NCI-H748 (cell line): ENCODE measurements around the gene SORCS2.

ENCODE experiments used
- DNase-seq: peaks from one replicate; lab custom pipeline; 2025; ENCODE audit not compliant: unreplicated experiment; lab: John Stamatoyannopoulos, UW

SORCS2 gene

DNA sequence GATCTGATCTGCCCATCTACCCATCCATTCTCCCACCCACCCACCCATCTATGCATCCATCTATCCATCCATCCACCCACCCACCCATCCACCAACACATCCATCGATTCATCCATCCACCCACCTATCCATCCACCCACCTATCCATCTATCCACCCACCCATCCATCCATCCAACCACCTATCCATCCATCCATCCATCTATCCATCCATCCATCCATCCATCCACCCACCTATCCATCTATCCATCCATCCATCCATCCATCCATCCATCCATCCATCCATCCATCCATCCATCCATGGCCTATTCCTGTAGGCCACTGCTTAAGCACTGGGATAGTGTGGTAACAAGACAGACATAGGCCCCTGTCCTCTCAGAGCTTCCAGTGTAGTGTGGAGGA lies 69.8 kb downstream of the SORCS2 start:
- DNase-seq, result no peak

DNA sequence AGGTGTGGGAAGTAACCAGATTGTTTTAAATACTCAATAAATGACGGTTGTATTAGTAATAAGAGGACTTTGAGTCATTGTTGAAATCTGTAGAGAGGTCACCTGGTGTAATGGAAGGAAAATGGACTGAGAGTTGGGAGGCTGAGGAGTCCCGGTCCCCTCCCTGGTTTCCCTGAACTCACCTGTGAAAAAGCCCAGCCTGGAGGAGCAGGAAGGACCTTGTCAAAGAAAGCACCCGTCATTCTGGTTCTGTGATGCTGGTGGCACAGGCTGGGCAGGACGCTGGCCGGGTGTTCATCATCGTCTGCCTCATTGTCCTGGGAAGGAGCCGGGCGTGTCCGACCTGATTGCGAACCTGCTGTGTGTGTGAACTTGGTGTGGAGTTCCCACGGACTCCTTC lies 70.8 kb downstream of the SORCS2 start:
- DNase-seq, result no peak

DNA sequence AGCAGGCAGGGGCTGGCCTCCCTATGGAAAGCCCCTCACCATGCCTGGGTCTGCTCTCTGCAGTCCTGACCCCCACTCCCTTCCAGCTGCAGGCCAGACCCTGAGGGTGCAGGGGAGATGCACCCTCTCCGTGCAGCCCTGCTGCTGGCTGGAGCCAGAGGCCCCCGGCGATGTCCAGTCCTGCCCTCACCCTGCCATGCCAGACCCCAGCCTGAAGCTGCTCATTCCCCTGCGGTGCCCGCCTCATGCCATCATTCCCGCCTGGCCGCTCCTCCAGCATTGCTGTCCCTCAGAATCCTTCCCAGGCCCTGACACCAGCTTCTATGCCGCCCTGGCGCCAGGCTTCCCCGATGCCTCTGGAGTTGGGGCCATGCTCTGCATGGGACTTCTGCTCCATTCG lies 72.4 kb downstream of the SORCS2 start:
- DNase-seq, result no peak

DNA sequence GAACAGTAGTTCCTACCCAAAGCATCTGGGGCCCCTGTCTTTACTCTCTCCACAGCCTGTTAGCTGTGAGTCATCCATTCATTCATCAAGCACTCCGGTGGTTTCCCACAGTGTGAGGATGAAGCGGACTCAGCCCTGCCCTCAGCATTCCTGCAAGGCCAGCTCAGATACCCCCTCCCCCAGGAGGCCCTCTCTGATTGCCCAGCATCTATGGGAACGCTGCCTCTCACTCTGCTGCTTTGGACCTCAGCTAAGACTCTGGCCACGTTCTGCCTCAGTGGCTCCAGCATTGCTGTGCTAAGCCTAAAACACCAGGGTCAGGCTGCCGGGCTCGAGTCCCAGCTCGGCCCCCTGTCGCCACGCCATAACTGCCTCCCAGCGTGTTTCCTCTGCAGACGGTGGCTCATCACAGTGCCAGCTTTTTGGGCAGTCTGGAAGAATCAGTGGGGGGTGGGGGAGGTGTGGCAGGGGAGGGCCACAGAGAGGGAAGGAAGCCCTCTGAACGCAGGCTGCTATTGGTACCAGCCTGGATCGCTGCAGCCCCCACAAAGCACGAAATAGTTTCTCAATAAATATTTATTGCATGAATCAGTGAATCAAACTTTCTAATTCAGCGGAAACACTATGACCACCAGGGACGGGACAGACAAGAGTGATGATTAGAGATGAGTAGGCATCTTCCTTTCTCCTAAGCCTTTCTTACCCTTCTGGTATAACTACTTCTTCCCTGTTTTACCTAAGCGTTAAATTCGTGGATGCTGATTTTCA lies 74.4 kb downstream of the SORCS2 start:
- no peak for DNase-seq

DNA sequence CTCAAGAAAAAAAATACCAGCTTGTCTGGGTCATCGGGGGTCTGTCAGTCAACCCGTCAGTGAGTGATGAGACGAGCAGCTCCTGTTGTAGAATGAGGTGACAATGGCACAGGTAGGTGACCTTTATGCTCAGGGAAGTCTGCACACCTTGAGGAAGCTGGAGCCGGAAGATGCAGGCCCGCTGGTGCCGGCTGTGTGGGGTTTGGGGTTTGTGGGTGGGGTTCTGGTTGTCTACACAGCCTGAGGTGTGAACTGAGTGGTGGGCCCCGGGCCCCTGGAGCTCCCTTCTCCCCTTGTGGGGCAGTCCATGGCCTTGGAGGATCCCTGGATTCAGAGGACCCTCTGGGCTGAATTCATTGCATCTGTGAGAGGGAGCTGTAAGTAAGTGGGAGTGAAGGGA lies 75.5 kb downstream of the SORCS2 start:
- no peak for DNase-seq

DNA sequence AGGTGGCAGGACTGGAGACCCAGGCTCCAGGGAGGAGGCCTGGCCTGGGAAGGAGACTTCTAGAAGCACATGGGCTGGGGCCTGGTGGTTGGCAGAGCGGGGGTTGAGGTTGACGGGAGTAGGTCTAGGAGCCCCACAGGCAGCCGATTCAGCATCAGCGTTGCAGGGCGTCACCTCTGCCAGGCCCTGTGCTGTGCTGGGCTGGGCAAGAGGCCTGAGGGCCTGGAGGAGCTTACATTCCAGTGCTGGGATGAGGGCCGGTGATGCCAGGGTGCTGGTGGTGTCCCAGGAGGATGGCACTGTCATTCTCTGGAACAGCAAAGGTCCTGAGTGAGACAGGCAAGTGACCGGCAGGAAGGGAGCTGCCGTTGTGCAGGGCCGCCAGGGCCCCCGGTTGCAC lies 76.6 kb downstream of the SORCS2 start:
- no peak for DNase-seq

DNA sequence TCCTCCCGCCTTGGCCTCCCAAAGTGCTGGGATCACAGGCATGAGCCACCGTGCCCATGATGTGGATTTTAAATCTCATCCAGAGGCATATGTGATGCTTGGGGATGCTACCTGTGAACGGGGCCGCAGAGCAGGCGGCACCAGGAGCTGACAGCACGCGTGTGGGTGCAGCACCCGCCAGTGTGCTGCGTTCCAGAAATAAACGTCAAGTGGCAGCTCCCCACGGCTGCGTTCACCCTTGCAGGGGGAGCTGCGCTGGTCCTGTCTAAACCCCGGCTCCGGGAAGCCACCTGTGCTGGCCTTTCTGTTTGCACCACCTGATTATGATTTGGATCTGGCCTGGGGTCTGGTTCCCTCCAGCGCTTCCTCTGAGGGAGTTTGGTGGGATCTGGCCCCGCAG lies 77.8 kb downstream of the SORCS2 start:
- no peak for DNase-seq

DNA sequence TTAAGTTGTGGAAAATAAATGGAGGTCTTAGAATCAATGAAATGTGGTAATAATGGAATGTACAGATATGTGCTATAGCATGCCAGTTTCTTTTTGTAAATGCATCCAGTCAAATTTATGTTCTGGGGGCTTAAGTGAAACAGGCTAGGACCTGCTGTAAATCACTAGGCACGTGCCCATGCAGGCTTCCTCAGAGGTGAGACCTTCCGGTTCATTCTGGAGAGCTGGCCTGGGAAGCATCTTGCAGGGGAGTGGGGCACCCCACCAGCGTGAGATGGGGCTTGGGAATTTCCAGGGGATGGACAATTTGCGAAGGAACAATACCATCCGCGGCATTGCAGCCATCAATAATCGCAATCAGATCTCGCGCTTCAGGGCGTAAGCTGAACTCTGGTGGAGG lies 80.1 kb downstream of the SORCS2 start:
- DNase-seq, result no peak

DNA sequence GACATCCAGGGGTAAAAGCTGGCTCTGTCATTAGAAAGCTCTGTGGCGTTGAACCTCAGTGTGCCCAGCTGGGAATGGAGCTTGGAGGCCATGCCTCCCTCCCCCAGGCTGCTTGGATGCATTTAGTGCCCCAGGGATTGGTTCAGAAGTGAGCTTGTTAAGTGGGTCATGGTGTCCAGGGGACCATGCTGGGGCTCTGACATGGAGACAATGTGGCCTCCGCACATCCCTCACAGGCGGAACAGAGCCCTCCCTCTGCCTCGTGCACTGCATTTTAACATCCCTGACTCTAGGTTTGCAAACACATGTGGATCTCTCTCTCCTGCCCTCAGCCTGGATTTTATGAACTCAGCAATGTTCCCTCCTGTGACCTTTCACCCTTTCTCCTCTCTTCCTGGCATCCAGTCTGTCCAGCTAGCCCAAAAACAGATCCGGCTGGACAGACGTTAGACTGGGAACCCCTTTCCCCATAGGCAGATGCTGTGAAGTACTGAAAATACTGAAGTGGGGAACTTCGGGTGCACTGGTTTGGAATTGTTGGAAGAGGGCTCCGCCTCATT lies 81.5 kb downstream of the SORCS2 start:
- DNase-seq, result no peak

DNA sequence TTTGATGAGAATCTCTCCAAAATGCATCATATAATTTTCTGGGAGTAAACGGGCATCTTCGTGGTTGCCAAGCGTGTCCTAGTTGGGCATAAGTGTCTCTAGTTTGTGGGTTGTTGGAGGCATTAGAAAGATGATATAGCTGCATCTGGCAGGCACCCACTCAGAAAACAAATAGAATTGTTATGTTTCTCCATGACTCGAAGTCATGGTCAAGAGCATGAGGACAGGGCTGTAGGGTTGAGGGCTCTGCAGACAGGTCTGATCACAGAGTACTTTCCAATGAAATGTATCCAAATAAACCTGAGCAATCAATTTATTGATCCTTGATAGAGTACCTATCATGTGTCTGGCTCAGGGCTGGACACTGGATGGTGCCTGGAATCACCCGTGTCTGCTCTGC lies 82.7 kb downstream of the SORCS2 start:
- DNase-seq, result no peak

DNA sequence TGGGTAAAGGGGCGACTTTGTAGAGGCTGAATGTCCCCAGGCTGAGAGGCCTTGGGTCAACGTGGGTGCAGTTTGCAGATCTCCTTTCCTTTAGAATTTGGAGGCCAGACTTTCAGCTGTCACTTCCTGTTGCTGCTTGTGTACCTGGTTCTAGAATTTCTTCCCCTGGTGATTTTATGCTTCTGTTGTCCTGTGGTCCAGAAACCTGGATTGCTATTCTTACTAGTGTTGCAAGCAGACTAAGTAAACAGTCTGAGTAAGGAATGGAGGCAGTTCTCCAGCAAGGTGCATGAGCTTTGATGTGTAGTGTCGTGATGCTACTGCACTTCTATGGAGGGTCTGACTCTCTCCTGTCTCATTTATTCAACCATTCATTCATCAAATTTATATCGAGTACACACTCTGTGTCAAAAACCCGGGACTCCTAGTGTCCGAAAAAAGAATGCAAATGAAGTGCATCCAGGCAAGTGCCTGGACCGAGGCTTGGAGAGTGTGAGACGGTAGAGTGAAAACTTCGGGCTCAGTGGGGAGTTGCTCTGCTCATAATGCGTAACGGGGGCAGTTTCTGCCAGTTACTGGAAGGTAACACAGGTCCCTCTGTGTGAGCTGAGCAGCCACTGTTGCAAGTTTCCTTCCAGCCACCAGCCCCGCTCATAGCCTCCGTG lies 83.3 kb downstream of the SORCS2 start:
- no peak for DNase-seq

DNA sequence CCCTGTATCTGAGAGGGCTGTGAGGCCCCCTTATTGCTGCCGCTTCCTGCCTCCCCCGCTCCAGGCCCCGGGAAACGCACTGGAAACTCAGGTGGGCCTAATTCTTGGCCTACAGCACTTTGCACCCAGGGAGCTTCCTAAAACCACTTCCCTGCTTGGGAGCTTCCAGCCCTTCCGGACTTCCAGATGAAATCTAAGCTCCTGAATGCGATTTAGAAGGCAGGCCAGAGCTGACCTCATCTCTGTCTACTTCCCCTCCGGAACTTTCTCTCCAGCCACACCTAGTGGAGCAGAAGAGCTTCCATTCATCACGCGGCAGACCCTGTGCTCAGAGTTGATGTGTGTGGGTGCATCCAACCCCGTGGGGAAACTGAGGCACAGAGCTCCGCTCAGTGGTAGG lies 84.2 kb downstream of the SORCS2 start:
- DNase-seq, result no peak

DNA sequence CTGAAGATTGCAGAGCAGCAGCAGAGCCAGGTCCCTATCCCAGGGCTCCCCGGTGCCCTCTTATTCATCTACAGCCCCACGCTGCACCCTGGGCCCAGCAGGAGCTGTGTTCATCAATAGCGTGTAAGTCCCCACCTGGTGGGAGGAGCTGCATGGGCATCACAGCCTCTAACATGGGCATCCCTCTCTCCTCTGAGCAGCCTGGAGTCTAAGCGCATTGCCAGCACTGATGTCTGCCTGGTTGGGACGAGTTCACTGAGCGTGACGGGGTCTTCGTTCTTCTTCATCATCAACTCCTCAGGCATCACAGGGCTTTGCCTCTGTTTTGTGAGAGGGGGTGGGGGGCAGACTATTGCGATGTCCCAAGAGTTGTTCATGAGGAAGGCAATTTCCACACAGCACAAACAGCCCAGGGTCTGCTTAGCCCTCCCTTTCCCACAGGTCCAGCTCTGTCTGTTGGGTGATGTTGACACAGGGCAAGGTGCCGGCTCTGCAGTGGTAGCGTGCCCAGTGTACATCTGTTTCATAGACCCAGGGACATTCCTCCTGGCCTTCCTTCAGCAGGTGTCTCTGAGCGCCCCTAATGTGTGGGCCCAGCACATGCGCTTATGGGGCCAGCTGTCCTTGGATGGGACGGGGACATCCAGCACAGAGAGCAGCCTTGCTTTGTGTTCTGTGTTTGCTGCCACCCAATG lies 85.9 kb downstream of the SORCS2 start:
- no peak for DNase-seq

DNA sequence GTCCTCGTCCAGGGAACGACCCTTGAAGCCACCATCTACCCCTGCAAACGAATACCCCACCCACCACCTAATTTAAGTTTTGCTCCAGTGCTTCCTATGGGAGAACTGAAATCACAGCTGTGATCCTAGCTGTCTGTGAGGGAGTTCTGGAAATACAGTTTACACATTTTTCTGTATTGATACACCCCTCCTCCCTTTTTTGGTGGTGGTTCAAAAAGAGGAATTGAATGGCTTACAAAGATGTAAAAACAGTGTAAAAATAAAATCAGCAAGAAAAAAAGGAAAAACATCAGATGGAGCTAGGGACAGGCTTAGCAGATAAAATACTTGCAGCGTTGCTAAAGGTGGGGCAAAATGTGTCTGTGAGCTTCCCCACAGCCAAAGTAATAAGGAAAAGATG lies 86.6 kb downstream of the SORCS2 start:
- DNase-seq, result no peak

DNA sequence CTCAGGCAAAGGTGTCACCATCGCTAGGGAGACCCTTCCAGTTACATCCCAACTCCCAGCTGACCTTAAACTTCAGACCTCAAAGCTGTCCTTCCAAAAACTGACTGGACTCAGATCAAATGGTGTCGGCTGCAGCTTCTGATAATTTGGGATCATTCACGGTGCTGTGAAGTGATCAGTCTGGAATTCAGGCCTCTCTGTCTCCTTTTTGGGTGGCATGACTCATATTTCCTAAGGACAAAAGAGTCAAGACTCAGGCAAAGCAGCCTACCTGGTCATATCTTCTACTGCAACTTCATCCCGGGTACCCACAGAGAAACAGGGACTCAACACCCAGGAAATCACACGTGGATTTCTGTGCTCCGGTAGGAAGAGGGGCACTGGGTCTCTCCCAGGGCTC lies 87.6 kb downstream of the SORCS2 start:
- DNase-seq, result no peak

DNA sequence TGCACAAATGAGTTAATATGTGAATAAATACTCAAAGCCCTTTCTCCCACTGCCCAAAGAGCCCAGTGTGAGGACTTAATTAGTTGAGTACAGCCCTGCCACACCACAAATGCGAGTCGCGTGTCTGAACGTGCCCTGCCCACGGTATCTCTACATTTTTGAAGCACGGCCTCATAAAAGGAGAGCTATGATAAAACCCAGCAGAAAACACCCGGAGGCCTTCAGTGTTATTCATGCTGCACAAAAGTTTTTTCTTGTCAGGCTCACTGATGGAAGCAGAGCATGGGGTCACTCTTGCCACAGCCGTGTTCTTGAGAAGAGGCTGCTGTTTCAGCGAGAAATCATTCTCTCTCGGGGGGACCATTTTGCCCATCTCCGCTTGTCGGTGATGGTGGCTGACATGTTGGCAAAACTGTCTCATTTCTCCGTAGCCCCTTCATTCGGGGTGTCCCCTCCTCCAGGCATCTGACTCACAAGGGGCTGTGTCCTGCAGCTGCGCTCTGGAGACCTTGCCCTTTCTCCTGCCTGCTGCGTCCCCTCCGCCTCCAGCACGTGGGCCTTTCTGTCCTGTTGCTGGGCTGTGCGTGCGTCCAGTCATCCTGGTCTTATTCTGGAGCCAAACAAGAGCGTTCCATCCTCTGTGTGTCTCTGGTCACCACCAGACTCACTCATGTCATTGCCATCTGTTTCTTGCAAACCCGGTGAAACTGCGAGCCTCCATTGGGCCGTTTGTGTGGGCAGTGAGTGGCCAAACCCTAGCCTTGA lies 88.8 kb downstream of the SORCS2 start:
- peak; percentile 27 for DNase-seq

DNA sequence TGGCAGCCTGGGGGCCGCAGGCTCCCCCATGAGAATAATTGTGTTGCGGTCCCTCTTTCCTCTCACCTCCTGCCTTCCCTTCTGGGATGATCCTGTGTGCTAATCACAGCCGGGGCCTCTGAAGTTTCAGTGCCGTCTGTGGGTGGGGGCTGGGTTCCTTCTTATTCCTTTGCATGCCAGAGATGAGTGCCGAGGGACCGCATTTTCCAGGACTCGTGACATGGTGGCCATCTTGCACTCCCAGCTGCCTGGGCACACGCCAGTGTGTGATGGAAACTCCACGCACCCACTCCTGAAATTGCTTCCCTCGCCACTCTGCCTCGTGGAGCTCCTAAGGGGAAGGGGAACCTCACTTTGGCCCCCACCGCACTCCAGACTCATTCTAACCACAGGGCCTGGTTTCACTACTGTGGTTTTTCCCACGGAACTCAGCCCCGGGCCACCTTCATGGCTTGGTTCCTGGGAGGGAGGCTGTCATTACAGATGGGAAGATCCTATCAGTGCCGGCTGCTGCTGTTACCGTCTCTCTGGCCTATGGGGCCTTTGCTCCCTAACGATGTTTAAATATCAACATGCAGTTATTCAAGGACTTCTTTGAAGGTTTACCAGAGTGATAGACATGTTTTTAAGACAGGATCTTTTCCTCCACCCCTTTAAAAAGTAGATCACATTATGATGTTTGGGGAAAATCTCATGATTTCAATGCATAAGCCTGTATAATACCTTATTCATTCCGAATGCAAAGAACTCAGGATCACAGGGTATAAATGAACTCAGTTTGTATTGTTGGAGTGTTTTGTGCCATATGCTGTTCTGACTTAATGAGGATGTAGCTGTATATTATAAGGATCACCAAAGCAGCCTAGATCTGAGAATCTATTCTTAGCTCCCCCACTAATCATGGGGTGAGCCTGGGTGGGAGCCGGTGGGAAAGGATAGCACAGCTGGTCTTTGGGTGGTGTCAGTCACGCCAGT lies 89.6 kb downstream of the SORCS2 start:
- no peak for DNase-seq

DNA sequence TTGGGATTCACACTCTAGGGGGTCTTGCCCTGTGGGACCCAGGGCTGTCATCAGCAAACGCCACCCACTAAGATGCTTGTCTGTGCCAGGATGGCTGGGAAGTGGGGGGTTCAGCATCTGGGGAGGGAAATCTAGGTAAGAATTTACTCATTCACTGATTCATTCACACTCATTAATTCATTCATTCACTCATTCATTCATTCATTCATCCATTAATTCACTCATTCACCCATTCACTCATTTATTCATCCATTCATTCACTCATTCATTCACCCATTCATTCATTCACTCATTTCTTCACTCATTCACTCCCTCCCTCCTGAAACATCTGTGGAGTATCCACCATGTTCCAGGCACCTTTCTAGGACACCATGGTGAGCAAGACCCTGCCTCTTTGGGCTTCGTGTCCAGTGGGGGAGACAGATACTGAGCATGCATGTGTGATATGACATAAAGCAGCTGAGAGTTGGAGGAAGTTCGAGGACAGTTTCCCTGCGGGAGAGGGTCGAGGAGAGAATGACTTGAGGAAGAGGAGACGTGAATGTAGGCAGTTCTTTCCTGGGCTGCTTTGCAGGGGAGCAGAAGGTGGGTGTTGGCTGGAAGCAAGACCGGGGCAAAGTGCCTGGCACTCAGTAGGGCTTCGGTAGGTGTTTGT lies 90.6 kb downstream of the SORCS2 start:
- DNase-seq, result no peak

DNA sequence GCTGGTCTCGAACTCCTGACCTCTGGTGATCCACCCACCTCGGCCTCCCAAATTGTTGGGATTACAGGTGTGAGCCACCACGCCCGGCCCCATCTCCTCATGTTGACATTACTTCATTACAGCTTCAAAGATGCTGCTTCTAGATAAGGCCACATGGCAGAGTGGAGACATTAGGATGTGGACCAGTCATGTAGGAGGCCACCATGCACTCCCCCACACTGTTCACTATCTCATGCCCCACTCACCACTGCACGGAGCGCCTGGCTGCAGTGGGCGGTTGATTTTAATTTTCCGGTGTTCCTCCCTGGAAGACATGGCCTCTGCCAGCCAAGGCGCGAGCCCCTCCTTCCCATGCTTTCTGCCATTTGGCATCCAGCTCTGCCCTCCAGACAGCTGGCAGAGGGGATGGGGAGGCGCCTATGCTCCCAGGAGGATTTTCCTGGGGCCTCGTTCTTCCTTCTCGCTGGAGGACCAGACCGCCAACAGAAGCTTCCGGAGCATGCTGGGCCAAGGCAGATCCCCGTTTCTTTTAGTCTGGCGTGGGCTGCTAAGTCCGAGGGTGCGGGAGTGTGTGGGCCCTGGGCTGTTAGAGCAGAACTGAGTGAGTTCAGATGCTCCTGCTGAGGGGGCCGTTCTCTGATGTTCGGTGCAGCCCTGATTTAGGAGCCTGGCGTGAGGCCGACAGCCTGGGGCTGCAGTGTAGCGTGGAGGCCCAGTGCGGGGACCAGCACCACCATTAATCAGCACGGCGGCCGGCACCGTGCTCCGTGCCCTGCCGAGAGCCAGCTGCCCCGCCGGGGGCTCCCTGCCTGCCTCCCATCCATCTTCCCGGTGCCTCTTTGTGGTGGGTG lies 93.1 kb downstream of the SORCS2 start:
- DNase-seq, result no peak
